ENCODE data around the gene PDE2A.
A peak's percentile ranks its signal among the peaks of the same experiment; 100 is the strongest.

The PDE2A gene

GRCh38 chr11:72655014-72655413 is 19.2 kb downstream of the PDE2A start:
- DNase-seq, result no peak

DNA sequence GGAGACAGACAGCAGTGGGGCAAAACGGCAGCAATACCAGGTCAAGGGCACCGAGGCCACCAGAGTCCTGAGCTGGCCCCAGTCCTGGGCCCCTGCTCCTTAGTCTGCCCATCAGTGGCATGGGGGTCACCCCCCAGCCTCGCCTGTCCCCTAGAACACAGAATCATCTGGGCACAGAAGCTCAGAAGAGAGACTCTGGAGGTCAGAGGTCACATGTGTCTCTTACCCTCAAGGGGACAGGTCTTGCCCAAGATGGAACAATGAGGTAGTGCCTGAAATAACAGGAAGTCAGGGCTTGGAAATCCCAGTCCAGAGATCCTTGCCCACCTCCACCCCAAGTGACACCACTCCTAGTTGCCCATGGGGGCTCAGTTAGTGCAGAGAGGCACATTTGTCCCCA is 20.6 kb downstream of the PDE2A start:
- no peak for DNase-seq

DNA sequence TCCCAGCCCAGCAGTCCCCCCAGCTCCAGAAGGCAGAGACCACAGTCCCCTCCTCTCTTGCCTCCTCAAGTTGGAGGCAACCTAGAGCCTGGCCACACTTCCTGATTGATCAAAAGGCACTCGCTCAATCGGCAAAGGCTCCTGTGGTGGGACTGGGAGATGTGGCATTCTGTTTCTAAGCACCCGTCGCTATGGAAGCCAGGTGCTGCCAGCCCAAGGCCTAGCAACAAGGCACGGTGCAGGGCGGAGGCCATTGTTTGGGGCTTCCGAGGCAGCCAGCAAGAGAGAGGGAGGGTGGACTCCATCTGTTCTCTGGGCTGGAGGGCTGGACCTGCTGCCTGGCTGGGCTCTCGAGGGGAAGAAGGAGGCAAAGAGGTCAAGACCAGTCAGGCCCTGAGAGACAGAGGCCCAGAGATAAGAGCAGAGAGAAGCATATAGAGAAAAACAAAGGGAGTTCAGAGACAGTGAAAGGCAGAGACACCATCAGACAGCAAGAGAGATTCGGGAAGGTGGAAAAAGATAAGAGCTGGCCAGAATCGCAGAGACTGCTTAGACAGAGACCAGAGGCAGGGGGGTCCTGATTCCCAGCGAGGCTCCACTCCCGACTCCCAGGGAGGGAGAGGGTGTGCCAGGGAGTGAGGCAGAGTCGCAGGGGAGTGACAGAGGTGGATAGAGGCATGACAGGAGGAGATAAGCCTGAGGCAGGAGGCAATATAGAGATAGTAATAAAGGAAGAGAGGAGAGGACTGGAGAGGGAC is 21.2 kb downstream of the PDE2A start:
- DNase-seq, result no peak

DNA sequence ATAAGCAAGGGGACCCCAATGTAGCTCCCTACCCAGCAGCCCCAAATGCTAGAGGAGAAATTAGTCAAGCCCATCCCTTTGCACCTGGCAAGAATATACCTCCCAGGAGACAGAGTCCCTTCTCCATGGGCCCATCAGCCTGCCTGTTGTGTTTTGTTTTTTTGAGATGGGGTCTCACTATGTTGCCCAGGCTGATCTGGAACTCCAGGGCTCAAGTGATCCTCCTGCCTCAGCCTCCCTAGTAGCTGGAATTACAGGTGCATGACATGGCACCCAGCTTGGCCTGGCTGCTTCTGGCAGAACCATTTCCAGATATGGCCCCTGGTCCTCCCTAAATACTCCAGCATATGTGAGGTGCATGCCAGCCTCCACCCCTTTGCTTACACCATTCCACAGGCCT is 22.1 kb downstream of the PDE2A start:
- DNase-seq, result no peak

DNA sequence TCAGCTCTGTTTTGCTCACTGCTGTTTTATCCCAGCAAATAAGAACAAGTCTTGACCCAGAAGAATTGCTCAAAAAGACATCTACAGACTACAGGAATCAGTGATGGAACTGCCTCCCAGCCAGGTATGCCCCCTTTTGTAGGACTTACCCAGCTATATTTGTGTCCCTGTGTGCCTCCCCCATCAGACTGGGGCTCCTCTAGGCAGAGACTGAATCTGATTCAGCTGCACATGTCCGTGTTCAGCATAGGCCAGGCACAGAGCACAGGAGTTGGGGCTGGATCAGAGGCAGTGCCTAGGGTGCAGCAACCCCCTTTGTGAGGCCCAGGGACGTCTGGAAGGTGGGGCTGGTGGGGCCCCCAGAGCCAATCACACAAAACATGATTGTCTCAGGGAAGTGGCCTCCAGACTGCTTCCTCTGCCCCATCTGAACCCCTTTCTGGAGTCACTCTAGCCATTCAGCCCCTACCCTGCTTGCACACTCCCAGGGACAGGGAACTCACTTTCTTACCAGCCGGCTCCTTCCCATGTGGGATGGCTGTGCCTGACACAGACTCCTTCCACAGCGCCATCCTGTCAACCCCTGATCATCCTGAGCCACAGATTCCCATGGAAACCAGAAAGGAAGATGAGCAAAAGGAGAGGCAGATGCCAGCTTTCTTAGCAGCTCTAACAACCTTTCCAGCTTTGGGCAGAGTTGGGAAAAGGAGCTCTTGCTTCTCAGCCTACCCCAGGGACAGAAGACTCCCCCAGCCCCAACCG is 24.8 kb downstream of the PDE2A start:
- no peak for DNase-seq

GRCh38 chr11:72648384-72649136 is 25.7 kb downstream of the PDE2A start:
- DNase-seq, result no peak

GRCh38 chr11:72647882-72648281 is 26.3 kb downstream of the PDE2A start:
- no peak for DNase-seq

GRCh38 chr11:72646472-72646871 is 27.8 kb downstream of the PDE2A start:
- DNase-seq, result no peak

- DNase-seq, result no peak
Measured at GRCh38 chr11:72646024-72646423, 28.2 kb downstream of the PDE2A start.

DNA sequence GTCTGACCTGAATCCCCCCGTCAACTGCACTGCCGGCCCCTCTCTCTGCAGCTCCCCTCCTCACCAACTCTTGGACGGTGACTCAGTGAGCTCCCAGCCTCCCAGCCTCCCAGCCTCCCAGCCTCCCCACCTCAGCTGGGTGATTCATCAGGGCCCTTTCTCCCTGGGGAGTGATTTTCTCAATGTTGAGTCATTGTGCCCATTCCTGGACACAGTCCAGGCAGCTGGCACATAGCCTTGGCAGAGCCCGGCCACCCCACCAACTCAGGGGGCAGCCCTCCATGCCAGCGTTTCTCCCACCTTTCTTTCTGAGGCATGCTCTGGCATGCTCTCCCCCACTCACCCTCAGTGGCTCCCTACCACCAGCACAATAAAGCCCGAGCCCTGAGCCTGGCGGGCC is 30.7 kb downstream of the PDE2A start:
- DNase-seq, result no peak

DNA sequence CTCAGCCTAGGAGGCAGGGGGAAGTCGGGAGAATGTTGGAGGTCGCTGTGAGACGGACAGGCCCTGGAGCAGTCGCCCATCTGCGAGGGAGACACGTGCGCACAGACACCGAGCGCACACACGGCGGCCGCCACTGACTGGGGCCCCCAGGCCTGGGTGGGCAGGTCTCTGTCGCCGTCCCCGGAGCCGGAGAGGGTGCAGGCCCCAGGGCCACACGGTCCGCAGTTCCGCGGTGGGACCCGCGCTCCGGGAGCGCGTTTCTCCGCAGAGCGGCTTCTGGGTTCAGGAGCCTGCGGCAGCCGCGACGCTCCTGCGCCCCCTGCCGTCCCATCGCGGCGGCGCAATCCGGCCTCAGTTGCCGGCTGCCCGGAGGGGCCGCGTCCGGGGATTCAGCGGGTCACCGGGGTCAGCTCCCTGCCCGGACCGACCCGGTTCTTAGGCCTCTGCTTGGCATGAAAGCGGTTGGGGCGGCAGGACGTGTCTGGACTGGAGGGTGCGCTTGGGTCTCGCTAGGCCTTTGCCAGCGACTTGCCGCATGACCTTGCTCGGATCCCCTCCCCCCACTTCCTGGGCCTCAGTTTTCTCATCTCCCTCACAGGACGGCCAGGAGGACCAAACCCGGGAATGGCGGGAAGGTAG is 31.2 kb downstream of the PDE2A start:
- DNase-seq, result peak; percentile 49

GRCh38 chr11:72642043-72642883 is 32.0 kb downstream of the PDE2A start:
- DNase-seq, result no peak

DNA sequence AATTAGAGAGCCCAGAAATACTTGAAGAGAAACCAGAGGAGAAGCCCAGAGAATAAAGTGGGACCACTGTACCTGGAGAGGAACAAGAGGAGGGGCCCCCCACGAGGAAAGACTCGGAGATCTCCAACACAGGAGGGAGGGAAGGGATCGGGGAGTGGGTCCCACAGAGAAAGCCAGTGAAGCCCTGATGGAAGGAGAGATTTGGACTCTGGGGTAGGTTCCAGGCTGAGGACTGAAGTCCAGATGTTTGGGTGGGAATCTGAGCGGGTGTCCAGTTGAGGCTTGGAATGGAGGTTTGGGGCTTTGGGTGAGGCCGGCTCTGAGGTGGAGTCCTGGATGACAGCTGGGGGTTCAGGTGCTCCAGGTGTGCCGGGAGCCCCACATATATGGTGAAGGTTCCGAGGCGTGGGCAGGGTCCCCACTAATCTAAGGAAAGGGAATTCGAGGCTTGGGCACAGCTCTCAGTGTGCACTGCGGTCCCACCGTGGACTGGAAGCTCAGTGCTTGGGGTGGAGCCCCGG is 32.6 kb downstream of the PDE2A start:
- no peak for DNase-seq

DNA sequence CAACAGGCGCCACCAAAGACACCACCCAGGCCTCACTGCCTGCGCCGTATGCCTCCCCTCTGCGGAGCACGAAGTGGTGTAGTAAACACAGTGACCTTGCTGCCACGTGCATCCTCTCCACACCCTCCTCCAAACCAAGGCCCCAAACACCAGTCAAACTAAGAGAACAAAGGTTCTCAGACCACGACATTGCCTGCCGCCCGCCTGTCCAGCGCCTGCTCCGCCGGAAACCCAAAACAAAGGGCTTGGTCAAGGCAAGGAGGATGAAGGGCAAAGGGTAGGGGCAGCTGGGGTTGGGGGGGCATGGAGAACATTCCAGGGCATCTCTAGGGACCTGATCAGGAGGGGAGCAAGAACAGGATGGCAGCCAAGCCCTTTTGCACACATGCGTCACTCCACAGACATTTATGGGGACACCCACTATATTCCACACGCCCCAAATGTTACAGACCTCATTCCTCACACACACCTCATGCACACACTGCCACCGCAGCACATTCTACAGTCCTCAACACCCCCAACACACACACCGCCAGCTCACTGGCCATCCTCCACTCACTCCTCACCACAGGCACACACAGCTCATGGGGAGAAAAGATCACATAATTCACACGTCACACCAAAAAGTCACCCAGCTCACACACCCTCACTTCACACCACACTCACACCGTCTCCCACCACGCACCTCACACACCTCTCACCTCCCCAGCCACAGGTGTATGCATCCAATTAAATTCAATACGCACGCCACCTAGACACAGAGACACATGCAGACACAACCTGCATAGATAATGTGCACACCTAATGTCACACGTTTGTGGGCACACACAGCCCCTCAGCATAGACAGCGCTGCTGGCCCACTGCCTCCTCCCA is 34.5 kb downstream of the PDE2A start:
- DNase-seq, result no peak

GRCh38 chr11:72637926-72638325 is 36.3 kb downstream of the PDE2A start:
- no peak for DNase-seq

- no peak for DNase-seq
Measured at GRCh38 chr11:72637198-72637597, 37.0 kb downstream of the PDE2A start.

GRCh38 chr11:72636376-72636775 is 37.8 kb downstream of the PDE2A start:
- DNase-seq, result no peak

DNA sequence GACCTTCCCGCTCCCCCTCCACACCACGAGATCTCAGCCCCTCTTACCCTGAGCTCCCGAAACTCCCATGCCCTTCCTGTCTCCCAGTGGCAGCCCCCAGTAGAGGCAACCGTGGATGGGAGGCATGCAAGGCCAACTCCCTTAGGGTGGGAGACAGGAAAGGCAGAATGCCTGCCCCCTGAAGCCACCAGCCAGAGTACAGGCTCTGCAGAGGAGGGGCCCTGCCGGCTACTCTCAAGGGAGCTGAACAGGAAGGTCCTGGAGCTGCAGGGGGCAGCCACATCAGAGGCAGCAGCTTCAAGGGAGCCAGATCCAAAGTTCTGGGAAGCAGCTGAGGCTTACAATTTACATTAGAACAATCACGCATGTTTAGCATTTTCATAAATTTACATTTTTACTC is 38.3 kb downstream of the PDE2A start:
- no peak for DNase-seq

DNA sequence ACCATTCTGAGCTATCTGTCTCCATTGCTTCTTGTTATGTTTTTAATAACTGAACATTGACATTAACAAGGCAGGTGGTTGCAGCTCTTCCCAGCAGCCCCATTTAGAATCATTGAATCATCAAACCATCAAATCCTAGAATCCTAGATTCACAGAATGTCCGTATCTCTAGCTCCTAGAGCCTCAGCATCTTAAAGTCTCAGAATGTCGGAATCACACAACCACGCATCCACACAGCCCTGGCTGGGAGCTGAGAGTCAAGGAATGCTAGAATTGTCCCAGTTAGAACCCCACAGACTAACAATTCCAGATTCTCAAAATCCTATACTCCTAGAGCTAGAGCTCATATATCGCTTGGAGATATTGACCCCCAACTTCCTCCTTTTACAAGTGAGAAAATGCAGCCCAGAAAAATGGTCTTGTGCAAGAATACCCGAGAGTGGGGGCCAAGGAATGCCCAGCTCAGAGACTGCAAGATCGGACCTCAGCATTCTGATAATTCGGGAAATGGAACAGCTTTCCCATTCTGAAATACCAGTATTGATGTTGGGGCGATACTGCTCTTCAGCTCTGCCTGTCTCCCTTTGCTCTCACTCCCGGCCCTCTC is 38.8 kb downstream of the PDE2A start:
- no peak for DNase-seq

GRCh38 chr11:72634472-72635095 is 39.6 kb downstream of the PDE2A start:
- no peak for DNase-seq
